ENCODE measurements around the gene CCDC74A. TPM values are rescaled to one million over a fixed set of nuclear protein-coding genes. Genes with fewer than 3 reads are reported as not detected.
"Not testable (repeated sequence)": the region's sequence is repeated elsewhere in the genome, so short reads cannot be mapped to it uniquely, and the experiment has no call there.

Gene CCDC74A
- polyA plus RNA-seq = 1 to 10 TPM; 1.0 to 1.8 (median 1.7) TPM

DNA sequence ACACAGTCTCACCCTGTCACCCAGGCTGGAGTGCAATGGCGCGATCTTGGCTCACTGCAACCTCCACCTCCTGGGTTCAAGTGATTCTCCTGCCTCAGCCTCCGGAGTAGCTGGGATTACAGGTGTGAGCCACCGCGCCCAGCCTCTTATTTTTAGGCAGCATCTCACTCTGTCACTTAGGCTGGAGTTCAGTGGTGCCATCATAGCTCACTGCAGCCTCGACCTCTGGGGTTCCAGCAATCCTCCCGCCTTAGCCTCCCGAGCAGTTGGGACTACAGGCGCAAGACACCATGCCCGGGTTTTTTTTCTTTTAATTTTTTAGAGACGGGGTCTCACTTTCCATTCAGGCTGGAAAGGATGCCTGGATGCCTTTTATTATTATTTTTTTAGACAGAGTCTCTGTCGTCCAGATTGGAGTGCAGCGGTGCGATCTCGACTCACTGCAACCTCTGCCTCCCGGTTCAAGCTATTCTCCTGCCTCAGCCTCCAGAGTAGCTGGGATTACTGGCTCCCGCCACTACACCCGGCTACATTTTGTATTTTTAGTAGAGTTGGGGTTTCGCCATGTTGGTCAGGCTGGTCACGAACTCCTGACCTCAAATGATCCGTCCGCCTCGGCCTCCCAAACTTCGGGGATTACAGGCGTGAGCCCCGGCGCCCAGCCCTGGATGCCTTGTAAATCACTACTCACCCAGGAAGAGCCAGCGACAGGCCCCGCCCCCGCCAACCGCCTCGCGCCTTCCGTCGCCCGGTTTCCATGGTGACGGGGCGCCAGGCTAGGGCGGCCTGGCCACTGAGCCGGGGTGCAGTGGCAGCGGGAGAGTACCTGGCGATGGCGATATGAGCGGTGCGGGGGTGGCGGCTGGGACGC lies at the start of gene CCDC74A:
TSS of gene CCDC74A (plus strand) at position 758 of the 871 bp plus-strand sequence. CDS start at position 841, 83 bp downstream.
- not testable (repeated sequence) for H3K27ac ChIP-seq (ENCODE audit: low read depth, low read length)

DNA sequence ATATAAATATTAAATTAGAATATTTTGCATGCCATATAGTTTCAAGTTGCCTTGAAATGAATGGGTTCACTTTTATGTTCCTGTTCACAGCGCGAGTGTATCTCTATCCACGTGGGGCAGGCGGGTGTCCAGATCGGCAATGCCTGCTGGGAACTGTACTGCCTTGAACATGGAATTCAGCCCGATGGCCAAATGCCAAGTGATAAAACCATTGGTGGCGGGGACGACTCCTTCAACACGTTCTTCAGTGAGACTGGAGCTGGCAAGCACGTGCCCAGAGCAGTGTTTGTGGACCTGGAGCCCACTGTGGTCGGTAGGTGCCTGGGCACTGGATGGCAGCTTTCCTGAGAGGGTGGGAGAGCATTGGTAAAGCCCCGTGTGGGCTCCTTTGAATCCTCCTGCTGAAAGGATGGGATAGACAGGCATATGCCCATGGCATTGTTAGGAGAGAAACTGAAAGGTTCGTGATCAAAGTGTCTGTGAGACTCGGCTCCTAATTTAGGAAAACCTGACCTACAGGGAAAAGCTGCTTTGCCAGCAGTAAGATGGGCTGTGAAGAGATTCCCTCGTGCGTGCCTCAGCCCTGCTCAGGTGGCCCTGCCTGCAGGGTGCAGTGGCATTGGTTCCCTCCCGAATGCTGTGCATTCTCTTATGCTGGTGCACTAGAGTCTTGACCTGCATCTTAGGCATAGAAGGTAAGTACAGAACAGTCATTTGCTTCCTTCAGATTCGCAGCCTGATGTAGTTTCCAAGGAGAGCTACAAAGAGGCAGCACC lies 49.4 kb upstream of the CCDC74A start:
- WGBS, 3 donors = 67 to 89% (median 89%) methylated on average over 15 of the region's 18 CpGs
- not testable (repeated sequence) for H3K27ac ChIP-seq (ENCODE audit: low read depth, low read length)

More for the DNA sequence above, at the start of gene CCDC74A:
- WGBS, 3 donors = 36 to 38% (median 37%) methylated on average over 37 to 41 of the region's 47 CpGs

DNA sequence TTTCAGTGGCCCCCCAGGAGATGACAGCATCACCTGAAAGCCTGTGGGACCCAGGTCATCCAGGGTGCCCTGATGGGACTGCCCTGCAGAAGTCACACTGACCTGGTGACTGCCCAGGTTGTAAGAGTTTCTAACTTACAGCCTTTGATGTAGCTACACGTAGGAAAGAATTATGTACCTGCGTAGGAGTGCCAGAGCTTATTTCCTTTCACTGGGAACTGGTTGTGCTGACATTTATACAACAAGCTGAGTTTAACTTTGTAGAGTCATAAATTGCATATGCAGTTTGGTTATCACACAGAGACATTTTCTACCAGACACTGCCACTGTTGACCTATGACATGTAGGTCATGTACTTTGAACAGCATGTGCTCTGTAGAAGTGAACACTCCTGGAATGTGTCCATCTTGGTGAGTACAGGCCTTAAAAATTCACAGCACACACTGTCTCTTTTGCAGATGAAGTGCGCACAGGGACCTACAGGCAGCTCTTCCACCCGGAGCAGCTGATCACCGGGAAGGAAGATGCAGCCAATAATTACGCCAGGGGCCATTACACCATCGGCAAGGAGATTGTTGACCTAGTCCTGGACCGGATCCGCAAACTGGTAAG lies 48.7 kb upstream of the CCDC74A start:
- 91 to 95% (median 93%) methylated on average over 9 of the region's 9 CpGs for WGBS, 3 donors
- H3K27ac ChIP-seq (ENCODE audit: low read depth, low read length) = not testable (repeated sequence)

DNA sequence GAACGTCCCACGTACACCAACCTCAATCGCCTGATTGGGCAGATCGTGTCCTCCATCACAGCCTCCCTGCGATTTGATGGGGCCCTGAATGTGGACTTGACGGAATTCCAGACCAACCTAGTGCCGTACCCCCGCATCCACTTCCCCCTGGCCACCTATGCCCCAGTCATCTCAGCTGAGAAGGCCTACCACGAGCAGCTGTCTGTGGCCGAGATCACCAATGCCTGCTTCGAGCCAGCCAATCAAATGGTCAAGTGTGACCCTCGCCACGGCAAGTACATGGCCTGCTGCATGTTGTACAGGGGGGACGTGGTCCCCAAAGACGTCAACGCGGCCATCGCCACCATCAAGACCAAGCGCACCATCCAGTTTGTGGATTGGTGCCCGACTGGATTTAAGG lies 47.3 kb upstream of the CCDC74A start:
- not testable (repeated sequence) for H3K27ac ChIP-seq (ENCODE audit: low read depth, low read length)
- WGBS, 3 donors = 96 to 98% (median 97%) methylated on average over 16 to 17 of the region's 20 CpGs

DNA sequence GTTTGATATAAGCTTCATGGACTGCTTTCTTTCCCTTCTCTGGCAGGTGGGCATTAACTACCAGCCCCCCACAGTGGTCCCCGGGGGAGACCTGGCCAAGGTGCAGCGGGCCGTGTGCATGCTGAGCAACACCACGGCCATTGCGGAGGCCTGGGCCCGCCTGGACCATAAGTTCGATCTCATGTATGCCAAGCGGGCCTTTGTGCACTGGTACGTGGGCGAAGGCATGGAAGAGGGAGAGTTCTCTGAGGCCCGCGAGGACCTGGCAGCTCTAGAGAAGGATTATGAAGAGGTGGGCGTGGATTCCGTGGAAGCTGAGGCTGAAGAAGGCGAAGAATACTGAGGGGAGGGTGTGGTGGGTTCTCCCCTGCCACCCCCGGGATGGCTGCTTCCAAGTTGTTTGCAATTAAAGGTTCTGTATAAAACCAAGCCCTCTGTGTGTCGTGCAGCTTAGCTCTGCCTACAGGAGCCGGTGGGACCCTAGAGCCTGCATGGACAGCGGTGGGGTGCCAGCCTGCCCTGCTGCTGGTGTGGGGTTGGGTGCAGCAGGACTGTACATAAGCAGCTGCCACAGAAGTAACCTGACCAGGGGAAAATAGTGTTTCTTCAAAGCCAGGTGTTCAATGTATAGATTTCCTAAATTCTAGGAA lies 45.1 kb upstream of the CCDC74A start:
- WGBS, 3 donors = 93 to 95% (median 94%) methylated on average over 17 to 19 of the region's 19 CpGs
- not testable (repeated sequence) for H3K27ac ChIP-seq (ENCODE audit: low read depth, low read length)

DNA sequence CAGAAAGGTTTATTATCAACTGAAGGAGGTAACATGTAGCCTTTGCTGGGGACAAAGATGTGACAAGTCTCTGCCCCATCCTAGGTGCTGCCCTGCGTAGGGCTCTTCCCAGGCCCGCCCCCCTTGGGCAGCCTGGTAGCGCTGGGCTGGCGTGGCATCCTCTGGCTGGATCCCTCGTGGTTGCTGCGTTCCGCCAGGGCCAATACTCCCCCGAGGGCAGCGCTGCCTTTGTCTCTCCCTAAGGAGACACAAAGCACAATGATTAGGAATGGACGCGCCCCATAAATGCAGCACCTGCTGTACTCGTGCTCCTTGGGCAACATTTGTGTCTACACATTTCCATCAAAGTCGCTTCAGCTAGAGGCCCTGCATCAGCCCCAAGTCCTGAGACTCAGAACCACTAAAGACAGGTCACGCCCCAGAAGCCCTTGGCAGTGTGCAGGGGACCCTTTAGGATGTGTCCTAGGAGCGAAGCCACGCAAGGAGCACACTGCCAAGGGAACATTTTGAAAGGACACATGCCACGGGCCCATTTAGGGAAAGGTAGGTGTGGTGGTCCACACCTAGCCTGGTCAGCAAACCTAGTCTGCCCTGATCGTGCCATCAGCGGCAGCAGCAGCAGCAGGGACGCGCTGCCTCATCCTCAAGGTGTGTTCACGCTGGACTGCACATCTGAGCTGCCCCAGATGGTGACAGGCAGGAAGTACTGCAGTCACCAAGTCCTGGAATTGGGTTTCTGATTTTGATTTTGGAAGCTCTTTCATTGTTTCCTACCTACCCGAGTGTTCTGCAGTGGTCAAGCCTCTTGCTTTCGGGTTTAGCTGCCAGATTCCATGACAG lies 43.5 kb upstream of the CCDC74A start:
- 93 to 95% (median 95%) methylated on average over 19 to 23 of the region's 24 CpGs for WGBS, 3 donors
- not testable (repeated sequence) for H3K27ac ChIP-seq (ENCODE audit: low read depth, low read length)

DNA sequence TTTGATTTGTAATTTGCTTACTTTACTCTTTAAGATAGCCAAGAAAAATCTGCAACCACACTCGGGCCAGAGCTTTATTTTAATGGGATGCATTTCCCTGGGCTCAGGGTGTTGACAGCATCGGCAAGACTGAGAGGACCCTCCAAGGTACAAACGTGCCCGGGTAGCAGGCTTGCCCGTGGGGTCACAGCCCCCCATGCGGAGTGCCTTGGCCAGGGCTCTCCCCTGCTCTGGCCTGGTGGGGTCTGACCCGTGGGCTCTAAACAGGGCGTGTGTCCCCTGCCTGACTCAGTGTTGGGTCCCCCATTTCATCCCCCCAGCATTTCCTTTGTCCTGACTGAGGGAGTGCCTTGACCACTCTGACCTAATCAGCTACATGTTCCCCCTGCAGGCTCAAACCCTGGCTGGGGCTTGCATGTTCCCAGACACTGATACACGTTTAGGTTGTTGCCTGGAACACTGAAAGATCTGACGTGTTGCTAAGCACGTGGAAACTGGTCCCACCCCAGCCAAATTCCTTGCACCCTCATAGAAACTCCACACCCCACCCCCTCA lies 42.7 kb upstream of the CCDC74A start:
- H3K27ac ChIP-seq (ENCODE audit: low read depth, low read length) = not testable (repeated sequence)
- WGBS, 3 donors = 83 to 86% (median 84%) methylated on average over 11 of the region's 11 CpGs

DNA sequence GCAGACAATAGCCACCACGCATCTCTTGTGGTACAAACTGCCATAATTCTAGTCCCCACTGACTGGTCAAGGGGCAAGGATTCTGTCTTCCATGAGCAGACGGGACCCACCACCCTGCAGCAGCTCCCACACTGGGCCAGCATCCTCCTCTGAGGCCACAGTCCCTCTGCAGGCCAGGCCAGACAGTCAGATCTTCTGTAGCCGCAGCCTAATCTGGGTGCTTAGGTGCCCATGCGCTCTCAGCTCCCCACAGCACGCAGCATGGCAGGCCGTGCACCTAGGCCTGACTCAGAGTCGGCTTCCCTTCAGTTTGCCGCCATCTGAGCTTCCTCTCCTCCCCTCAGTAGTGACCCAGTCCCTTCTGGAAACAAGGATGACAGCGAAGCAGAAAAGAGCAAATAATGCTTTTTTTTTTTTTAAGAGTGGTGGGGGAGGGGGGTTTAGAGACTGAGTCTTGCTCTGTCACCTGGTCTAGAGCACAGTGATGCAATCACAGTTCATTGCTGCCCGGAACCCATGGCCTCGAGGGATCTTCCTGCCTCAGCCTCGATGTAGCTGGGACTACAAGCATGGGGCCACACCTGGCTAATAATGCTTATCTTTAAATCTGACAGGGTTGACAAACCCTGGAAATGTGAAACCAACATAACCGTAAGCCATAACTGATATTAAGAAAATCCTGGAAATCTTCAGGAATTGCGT lies 41.3 kb upstream of the CCDC74A start:
- 81 to 86% (median 86%) methylated on average over 14 of the region's 14 CpGs for WGBS, 3 donors
- H3K27ac ChIP-seq (ENCODE audit: low read depth, low read length) = not testable (repeated sequence)

DNA sequence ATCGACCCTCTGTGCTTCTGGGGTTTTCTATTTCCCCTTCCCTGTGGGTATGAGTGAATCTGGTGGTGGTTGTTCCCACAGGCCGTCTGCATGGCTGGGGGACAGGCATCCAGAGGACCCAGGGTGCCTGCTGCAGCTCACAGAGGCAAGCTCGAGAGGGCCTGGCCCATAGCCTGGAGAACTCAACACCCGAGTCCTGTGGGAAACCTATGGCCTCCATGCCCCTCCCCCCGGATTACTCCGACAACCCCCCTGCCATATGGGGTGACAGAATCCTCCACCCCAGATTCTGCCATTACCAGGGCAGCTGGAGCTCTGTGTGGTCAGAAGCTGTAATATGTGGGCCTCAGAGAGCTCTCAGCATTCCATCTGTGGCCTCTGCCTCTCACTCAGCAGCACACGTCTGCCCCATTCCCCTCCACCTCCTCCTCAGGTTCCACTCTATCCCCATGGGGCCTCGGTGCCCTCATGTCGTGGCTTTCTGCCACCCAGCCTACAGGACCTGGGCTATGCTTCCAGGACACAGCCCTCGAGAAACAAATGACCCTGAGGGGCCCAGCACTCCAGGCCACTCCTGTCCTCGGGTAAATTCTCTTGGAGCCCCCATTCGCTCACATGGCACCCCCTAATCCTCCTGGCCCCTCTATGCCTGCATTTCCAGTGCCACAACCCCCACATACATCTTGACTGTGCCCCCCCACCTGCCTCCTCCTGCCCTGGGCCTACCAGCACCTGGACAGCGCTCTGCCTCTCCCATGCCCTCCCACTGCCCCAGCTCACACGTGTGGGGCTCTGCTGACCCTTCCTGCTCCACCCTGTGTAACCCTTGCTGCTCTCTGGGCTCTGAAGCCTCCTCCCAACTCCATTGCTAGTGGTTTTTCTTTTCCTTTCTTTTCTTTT lies 39.1 kb upstream of the CCDC74A start:
- WGBS, 3 donors = 77 to 85% (median 84%) methylated on average over 14 of the region's 14 CpGs
- H3K27ac ChIP-seq (ENCODE audit: low read depth, low read length) = no peak overlapping the region

DNA sequence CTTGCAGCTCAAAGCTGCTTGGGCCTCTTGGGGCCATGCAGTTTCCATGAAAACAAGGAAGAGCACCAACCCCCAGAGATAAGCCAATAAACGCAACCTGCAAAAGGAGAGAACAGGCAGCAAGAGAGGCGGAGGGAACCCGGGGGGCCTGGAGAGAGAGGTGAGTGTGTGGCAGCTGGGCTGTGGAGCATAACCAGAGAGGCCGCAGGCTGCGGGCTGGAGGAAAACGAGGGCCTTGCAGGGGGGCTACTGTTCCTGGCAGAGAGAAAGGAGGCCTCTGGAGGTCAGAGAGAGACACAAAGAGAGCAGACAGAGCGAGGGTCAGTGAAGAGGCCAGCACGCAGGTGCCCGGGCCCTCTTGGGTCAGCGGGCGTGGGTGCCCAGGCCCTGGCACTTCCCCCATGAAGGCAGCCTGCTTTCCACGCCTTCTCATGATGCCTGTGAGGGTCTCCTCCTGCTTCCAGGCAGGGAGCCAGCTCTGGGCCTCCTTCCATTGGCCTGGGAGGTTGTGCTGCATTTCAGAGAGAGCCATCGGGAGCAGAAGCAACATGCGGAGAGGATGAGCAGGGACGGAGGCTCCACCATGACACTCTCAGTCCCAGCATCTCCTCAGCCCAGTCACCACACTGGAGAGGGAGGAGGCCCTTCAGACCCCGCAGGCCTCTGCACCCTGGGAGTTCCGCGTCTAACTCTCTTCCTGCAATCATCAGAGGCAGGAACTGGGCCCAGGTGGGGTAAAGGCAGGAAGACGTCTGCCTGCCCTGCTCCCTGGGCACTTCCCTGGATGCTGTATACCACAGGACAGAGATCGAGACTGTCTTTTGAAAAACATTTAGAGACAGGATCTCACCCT lies 36.8 kb upstream of the CCDC74A start:
- H3K27ac ChIP-seq (ENCODE audit: low read depth, low read length) = not testable (repeated sequence)
- WGBS, 3 donors = 59 to 76% (median 66%) methylated on average over 18 to 20 of the region's 20 CpGs

DNA sequence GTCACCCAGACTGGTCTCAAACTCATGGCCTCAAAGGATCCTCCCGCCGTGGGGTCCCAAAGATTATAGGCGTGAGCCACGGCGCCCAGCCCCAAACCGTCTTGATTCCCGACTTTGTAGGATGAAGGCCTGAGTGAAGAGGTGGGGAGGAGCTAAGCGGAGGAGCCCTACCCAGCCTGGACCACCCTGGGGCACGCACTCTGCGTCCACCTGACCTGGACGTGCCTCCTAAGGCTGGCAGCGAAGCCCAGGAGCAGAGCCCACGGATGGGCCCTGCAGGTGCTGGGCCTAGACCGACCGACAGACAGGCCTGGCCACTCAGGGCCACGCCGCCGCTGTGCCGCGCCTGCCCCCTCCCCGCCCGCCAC lies 36.2 kb upstream of the CCDC74A start:
- not testable (repeated sequence) for H3K27ac ChIP-seq (ENCODE audit: low read depth, low read length)
- WGBS, 3 donors = 17 to 32% (median 19%) methylated on average over 8 to 22 of the region's 22 CpGs

DNA sequence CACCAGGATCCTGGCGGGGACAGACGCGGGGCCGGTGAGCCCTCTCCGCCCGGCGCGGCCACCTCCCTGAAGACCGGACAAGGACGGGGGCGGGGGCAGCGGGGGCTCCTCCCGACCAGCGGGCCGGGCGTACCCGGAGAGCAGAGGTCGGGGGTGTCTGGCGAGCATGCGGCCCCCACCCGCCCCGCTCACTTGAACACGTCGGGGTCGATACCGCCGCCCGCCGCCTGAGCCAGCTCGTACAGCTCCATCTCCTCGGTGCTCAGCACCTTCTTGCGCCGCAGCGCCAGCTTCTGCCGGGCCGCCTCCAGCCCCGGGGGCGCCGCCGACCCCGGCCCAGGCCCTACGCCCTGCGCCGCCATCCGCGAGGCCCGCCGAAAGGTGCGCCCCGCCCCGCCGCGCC lies 35.7 kb upstream of the CCDC74A start, which contains the start of gene MZT2A:
TSS of gene MZT2A (minus strand) at position 383 of the 403 bp plus-strand sequence. CDS start at position 362, 21 bp downstream.
- 0 to 1% (median 1%) methylated on average over 21 to 51 of the region's 53 CpGs for WGBS, 3 donors
- peak within 1 kb of the TSS; percentile 31 for H3K27ac ChIP-seq (ENCODE audit: low read depth, low read length)

DNA sequence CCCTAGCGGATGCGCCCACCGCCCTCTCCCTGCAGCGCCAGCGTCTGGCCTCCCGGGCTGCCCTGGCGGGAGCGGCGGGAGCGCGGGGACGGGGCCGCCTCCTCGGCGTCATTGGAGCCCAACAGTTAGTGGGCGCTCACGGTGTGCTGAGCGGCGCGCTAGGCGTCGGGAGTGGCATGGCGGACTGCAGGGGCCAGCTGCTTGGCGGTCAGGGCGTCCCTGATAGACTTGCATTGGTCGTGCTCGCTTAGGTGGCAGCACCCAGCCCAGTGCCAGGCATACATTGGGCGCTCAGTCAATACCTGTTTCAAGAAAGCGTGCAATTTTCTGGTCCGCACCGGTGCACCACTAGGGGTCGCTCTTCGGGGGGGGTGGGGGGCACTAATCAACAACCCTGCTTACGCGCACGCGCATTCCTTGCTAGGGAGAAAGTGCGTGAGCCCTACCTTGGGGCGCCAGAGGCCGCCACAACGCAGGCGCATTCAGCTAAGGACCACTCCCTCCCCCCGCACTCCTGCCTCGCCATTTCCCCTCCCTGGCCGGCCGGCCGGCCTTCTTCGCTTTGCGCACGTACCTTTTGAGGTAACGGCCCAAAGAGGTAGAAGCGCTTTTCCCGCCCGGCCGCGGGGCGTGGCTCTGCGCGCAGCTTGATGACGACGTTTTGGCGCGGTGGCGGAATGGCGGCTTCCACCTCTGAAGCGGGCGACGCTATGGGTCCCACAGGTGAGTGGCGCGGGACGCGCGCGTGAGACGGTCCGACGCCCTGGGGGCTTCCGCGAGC lies 35.1 kb upstream of the CCDC74A start:
- peak overlapping the region; percentile 31 for H3K27ac ChIP-seq (ENCODE audit: low read depth, low read length)
- WGBS, 3 donors = 0 to 1% (median 1%) methylated on average over 64 to 79 of the region's 79 CpGs

Measured in adipose tissue (tissue), 3 donors.